Tibial nerve (tissue), 4 donors: ENCODE results near the gene THRSP.

ENCODE experiments used
- CTCF ChIP-seq, 5 experiments: fragments of 200-600 bp in 3 of 5; fragments of 450-650 bp in 2 of 5; sonication (generic) in 3 of 5; IDR thresholded peaks; one replicate each; pipeline ENCODE4 v1.5.1; 2016 to 2019; ENCODE audit warnings: antibody characterized with exemption in 5 of 5, mild to moderate bottlenecking in 3 of 5, moderate library complexity in 2 of 5
- EP300 ChIP-seq, 2 donors: sonication (generic); formaldehyde crosslinking; IDR thresholded peaks; one replicate each; pipeline ENCODE4 v1.6.1; 2017; ENCODE audit warnings: antibody characterized with exemption in 2 of 2, mild to moderate bottlenecking in 1 of 2

- TF ChIP-seq EP300 (IDR thresholded peaks at IDR 0.05) (no peak), CTCF (IDR thresholded peaks at IDR 0.05) (no peak)
Measured at GRCh38 chr11:78062671-78063070, 990 bp upstream of the THRSP start.
